Amniotic stem cell (primary cell): Measurements from ENCODE around the gene NCKAP5.

Experiments used
- DNase-seq: peaks from one replicate; lab custom pipeline; 2025; lab: John Stamatoyannopoulos, UW

The NCKAP5 gene

GRCh38 chr2:133574186-133574585 lies 5.9 kb upstream of the NCKAP5 start:
- DNase-seq, result no peak

DNA sequence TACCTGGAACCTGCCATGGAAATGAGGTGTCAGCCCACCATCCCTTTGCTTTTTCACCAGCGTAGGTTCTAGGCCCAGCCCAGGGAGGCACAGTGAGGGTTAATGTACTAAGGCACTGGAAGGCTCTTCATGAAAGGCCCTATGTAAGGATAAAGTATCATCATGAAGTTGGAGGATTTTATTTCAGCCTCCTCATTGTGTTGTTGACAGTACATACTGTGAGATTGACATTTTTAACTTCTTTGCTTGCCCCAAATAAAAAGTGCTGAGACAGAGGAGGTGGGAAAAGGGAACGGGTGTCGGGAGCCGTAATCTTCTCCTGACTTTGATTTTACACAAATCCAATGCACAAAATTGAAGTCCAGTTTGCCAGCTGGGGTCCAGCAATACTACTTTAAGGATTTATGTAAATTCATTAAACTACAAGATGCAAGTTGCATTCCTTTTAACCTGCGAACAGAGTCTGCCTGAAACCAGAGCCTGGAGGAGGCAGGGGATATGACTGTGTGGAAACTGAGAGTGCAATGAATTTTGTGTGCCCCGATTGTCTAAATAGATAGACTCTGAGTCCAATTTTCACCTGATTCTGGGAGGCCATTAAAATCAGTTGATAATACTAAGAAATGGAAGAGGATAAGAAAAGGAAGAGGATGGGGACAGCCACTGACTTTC lies 5.4 kb upstream of the NCKAP5 start:
- no peak for DNase-seq

- no peak for DNase-seq
These were observed 3.0 kb upstream of the NCKAP5 start for GRCh38 chr2:133571249-133571648.

DNA sequence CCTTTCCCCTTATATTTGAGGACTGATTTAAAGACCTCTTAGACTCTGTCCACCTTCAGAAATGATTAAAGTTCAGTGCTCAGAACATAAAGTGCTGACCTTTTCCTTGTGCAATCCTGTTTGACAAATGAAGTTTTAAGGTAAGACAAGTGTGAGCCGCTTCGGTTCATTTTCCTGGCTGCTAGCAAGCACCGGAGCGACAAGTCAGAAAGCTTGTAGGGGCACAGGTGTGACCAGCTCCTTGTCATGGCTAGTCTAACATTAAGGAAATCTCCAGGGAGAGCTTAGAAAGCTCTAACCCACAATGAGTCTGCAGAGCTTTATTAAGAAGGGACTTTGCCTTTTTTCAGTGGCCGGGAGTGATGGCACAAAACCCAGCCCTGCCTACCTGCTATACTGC lies 2.3 kb upstream of the NCKAP5 start:
- DNase-seq, result no peak

DNA sequence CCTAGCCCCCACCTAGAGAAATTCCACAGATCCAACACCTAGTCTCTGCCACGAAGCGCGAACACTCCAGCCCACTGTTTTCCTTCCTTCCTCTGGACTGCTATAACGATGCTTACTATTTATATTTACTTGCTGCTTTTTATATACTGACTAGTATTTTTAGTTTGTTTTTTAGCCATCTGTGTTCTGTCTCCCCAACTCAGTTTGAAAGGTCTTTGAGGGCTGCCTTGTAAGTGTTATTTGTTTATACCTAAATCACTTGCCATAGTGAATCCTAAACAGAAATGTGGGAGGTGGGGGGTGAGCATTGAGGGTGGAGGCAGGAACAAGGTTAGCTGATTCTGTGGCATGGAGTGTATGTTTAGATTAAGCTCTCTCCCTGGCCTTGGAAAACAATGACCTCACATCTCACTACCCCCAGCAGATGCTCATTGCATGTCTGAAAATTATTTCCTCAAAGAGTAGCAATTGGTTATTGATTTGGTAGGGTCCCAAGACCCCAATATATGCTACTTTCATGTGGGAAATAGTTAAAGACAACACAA lies 1.1 kb upstream of the NCKAP5 start:
- DNase-seq, result no peak

DNA sequence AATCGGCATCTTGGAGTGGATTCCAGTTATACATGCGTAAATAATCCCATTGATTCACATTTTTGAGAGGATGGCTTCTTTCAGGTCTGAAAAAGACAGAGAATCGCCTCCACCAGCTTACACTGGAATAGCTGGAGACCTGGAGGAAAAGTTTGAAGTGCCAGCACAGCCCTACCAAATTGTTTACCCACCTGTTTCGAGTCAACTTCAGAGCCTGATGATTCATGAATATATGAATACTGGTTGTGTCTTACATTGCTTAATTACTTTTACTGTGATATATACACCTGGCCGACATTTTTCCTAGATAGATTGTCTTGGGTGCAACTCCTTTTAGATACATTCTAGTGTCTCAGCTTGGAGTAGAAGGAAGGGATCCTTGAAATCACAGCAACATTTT lies 335 bp upstream of the NCKAP5 start:
- no peak for DNase-seq

GRCh38 chr2:133562558-133562957 lies 5.7 kb downstream of the NCKAP5 start:
- no peak for DNase-seq

GRCh38 chr2:133561045-133561852 lies 7.0 kb downstream of the NCKAP5 start:
- peak; percentile 17 for DNase-seq

GRCh38 chr2:133557614-133558013 lies 10.6 kb downstream of the NCKAP5 start:
- DNase-seq, result no peak

DNA sequence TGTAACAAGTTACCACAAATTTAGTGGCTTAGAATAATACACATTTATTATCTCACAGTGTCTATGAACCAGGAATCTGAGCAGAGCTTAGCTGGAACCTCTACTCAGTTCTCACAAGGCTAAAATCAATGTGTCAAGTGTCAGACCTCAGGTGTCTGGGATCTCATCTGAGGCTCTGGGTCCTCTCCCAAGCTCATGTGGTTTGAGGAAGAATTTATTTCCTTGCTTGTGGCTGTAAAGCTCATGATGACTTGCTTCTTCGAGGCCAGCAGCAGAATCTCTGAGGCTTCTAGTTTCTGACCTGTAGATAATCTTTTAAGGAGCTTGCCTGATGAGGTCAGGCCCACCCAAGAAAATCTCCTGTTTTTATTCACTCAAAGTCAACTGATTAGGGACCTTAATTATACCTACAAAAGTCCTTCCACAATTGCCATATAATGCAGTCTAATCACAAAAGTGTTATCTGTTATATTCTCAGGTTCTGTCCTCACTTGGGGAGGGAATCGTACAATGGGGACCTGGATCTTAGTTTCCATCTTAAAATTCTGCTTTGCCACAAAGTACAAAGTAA lies 14.3 kb downstream of the NCKAP5 start:
- DNase-seq, result no peak

DNA sequence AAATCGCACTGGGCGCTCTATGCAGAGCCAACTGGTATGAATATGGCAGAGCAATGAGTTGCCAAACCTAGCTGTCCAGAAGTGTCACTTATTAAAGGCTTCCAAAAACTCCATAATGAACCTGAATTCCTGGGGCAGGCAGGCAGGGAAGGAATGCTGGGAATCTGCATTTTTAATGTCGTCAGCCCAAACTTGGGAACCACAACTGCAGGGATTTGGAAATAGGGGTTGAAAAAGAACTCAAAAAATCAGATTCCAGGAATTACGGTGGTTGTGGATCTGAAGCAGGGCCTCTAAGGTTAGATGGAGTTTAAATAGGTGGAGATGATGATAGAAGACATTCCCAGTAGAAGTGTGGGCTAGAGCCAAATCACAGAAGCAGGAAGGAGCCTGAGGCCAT lies 15.0 kb downstream of the NCKAP5 start:
- no peak for DNase-seq

DNA sequence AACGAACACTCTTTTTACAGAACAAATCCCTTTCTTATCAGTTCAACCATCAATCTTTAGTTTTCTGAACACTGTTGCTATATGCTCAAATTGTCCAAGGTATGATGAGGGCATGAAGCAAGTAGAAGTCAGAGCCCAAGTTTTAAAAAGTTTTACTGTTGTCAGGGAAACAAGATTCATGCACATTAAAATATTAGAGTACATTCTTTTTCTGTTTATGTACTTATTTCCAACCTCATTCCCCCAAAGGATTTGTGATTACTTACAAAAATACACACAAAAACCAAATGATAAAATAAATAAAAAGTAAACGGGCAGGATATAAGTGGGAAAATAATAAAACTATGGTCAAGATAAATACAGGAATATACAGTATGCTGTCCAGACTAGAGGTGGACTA lies 15.4 kb downstream of the NCKAP5 start:
- DNase-seq, result no peak

- DNase-seq, result no peak
These were observed 26.5 kb downstream of the NCKAP5 start for GRCh38 chr2:133541797-133542196.

DNA sequence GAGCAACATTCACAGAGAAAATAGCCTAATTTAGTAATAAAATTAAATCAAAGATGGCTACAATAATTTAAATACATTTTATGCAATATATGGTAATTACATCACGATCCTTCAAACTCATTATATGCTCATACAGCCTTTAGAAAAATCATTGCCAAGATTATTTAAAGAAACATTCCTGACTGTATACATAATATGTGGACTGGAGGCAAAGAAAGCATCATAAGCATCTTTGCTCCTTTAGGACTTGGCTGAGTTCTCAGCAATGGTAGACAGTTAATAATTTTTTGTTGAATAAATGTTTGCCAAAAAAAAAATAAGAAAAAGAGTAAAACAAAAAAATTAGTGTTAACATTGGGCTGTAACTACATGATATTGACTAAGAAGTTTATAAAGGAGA lies 26.9 kb downstream of the NCKAP5 start:
- DNase-seq, result no peak

DNA sequence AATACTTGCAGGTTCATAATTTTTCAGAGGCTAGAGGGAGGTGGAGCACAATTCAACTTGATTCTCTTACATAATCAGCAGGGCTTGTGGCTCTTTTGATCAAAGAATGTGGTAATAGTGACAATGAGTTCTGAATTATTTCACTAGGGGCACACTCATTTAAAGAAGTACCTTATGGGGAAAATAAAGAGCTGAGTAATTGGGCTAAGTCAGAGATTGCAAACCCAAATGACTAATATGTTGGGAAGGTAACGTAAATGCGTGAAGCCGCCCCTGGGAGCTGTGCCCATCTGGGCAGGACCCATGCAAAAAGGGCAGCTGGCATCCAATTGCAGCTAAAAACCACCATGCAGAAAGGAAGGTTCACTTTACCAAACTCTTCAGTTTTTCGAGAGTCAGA lies 35.3 kb downstream of the NCKAP5 start:
- no peak for DNase-seq

DNA sequence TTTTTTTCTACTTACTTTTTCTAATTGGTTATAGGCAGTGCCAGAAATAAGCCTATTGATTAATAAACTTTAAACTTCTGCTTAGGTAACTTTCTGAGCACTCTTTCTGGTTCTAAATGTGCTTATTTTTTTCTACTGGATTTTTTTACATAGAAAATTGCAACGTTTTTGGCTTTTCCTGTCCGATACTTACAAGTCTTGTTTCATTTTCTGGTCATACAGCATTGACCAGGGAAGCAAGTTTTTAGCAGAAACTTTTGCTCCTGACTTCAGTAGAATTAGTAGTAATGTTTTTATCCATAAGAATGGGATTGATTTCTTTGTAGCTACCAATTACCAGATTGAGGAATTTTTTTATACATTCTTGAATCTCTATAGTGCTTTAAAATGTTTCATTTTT lies 36.9 kb downstream of the NCKAP5 start:
- DNase-seq, result no peak

GRCh38 chr2:133530645-133531044 lies 37.6 kb downstream of the NCKAP5 start:
- no peak for DNase-seq

DNA sequence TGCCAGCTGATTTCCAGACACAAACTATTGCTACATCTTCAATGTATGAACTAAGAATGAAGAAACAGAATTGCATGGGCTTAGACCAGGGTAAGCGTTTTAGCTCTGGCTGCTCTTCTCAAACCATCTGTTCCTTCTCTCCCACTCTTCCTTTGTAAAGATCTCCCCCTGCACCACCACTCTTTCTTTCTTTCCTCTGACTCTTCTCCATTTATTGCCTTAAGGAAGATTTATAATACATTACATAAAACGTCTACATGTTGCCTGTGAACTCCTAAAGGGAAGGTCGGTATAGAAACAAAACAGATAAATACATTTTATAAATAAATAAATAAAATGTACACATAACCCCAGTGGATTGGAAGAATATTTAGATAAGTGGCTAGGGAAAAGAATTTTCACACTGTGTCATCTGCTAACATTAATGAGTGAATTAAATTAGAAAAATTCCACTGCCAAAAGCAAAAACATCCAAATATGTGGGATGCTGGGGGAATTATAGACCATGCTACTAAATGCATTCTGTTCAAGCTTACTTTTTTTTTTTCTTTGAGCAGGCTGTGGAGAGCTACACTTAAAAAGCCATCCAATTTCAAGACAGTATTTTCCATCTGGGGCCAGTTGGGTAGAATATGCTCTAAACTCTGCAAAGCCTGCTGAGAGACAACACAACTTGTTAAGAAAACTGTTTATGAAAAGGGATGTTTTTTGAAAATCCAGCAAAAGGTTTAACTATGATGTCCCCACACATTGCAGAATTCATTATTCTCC lies 41.5 kb downstream of the NCKAP5 start:
- no peak for DNase-seq

DNA sequence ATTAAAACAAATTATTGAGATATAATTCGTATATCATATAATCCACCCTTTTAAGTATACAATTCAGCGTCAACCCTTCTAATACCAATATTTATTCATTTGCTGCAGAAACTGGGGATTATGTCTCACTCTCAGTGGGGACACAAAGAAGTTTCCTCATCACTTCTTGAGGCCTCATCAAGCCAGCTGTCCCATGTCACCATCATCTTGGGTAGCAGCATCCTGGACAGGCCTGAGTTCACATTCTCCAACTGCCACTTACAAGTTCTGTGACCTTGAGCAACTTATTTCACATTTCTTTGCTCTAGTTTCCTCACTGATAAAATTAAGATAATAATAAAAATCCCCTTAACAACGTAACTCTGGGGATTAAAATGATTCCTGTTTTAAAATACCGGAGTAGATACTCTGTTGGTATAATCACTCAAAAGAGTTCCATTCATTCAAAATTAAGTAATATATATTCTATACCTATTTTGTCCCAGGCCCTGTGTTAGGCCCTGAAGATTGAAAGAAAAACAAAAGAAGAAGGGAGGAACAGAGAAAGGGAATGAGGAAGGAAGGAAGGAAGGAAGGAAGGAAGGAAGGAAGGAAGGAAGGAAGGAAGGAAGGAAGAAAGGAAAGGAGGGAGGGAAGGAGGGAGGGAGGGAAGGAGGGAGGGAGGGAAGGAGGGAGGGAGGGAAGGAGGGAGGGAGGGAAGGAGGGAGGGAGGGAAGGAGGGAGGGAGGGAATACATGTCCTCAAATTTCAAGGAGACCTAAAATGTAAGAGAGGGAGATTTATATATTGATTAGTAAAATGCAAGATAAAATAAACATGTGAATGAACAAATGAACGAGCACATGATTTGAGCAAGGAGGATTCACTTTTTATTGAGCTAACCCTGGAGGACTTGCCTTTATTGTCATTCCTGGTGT lies 42.4 kb downstream of the NCKAP5 start:
- DNase-seq, result no peak

GRCh38 chr2:133525090-133525489 lies 43.2 kb downstream of the NCKAP5 start:
- DNase-seq, result no peak

- no peak for DNase-seq
These were observed 44.9 kb downstream of the NCKAP5 start for GRCh38 chr2:133523406-133523805.
